ENCODE results near the gene SLC25A48. TPM values are rescaled to one million over a fixed set of nuclear protein-coding genes. Genes with fewer than 3 reads are reported as not detected.

Gene SLC25A48
- total and polyA plus RNA-seq, 2 of the 4 experiments (the other 2 are of a cell fraction) = not detected

DNA sequence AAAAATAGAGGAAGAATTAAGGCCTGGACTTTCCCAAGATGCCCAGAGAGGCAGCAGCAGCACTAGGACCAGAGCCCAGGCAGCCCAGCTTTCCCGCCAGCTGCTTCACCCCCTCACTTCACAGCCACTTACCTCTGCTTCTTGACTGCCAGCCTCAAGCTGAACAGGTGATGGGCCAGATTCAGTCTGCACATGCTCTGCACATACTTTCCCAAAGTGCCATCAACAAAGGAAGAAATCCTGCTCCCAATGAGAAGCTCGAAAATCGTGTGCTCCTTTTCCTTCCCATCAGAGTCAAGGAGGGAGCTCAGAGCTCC is 4.1 kb upstream of the SLC25A48 start:
- H3K9me1 ChIP-seq (ENCODE audit: insufficient read depth, low read length) = peaks cover 2% of the 10 kb centered on the region; the same call in 1 of the 2 replicates
- H2BK5ac ChIP-seq (ENCODE audit: low read depth, low read length, poor library complexity, severe bottlenecking) = no peak overlapping the region
- H3K79me1 ChIP-seq (ENCODE audit: low read depth in 1 of 2, low read length in 2 of 2) = no peaks in the 10 kb centered on the region
- H3K14ac ChIP-seq (replicated peaks; ENCODE audit: low read depth, low read length) = no peak overlapping the region
- intact Hi-C loops (cut with micrococcal nuclease) (loop anchor here (1.0 kb wide), 2 partner anchors 269 to 364 kb away; no protein-coding TSS in a partner anchor), dilution Hi-C loops (cut with HindIII; ENCODE audit: low sequenced_read_pairs, unreplicated experiment) (no loop called here), in situ Hi-C loops (cut with MboI; ENCODE audit: low sequenced_read_pairs) (loop anchor here (10.0 kb wide), 2 partner anchors 266 to 366 kb away; no protein-coding TSS in a partner anchor)
- H3K4ac ChIP-seq (ENCODE audit: low read depth, low read length) = no peak overlapping the region
- BruUV-seq (replicated peaks) = no TSS peak
- no peak overlapping the region for H4K91ac ChIP-seq (ENCODE audit: insufficient read depth, low read depth, low read length)
- no peaks in the 10 kb centered on the region for H3K36me3 ChIP-seq (ENCODE audit: control insufficient read depth, insufficient read depth, low read length)
- H2BK15ac ChIP-seq (ENCODE audit: low read depth, low read length) = no peak overlapping the region
- H3K23ac ChIP-seq (ENCODE audit: low read depth, low read length) = no peak overlapping the region
- no peak for TF ChIP-seq CHD1 (IDR thresholded peaks at IDR 0.05; ENCODE audit: low read depth, low read length)
- no peak for TF ChIP-seq RCOR1 (IDR thresholded peaks at IDR 0.05; ENCODE audit: insufficient replicate concordance, low read length)
- no peak for TF ChIP-seq CEBPB (IDR thresholded peaks at IDR 0.05; ENCODE audit: low read depth, low read length)
- TF ChIP-seq MAZ (IDR thresholded peaks at IDR 0.05; ENCODE audit: borderline replicate concordance, low read depth, low read length) = no peak
- TF ChIP-seq BHLHE40 (IDR thresholded peaks at IDR 0.05; ENCODE audit: low read depth, low read length) = no peak
- TF ChIP-seq USF2 (IDR thresholded peaks at IDR 0.05; ENCODE audit: low read depth, low read length) = no peak
- no peak for TF ChIP-seq RFX5 (IDR thresholded peaks at IDR 0.05; ENCODE audit: low read depth, low read length)
- no peak for TF ChIP-seq POLR2A (IDR thresholded peaks at IDR 0.05; ENCODE audit: low read depth, low read length)
- TF ChIP-seq SMC3 (IDR thresholded peaks at IDR 0.05; ENCODE audit: low read depth, low read length) = no peak
- no peak for TF ChIP-seq MAFK (IDR thresholded peaks at IDR 0.05; ENCODE audit: low read depth, low read length)
- TF ChIP-seq ELK1 (IDR thresholded peaks at IDR 0.05; ENCODE audit: borderline replicate concordance, low read depth, low read length) = no peak
- TF ChIP-seq, protein P1, sequence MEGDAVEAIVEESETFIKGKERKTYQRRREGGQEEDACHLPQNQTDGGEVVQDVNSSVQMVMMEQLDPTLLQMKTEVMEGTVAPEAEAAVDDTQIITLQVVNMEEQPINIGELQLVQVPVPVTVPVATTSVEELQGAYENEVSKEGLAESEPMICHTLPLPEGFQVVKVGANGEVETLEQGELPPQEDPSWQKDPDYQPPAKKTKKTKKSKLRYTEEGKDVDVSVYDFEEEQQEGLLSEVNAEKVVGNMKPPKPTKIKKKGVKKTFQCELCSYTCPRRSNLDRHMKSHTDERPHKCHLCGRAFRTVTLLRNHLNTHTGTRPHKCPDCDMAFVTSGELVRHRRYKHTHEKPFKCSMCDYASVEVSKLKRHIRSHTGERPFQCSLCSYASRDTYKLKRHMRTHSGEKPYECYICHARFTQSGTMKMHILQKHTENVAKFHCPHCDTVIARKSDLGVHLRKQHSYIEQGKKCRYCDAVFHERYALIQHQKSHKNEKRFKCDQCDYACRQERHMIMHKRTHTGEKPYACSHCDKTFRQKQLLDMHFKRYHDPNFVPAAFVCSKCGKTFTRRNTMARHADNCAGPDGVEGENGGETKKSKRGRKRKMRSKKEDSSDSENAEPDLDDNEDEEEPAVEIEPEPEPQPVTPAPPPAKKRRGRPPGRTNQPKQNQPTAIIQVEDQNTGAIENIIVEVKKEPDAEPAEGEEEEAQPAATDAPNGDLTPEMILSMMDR (conservative IDR thresholded peaks at IDR 0.05; ENCODE audit: low read depth, low read length) = no peak
- TF ChIP-seq RAD21 (IDR thresholded peaks at IDR 0.05; ENCODE audit: low read length) = no peak
- no peak for TF ChIP-seq MXI1 (IDR thresholded peaks at IDR 0.05; ENCODE audit: borderline replicate concordance, low read depth, low read length)
- no peak for TF ChIP-seq FOS (IDR thresholded peaks at IDR 0.05; ENCODE audit: low read depth, low read length)
- TF ChIP-seq NFE2L2 (IDR thresholded peaks at IDR 0.05; ENCODE audit: low read depth, low read length) = no peak
- H3K56ac ChIP-seq (ENCODE audit: extremely low read depth, insufficient read depth, low read length) = no peak overlapping the region
- H4K5ac ChIP-seq (ENCODE audit: low read depth, low read length) = no peak overlapping the region
- no peak overlapping the region for H3K9ac ChIP-seq (ENCODE audit: low read depth, low read length)
- ATAC-seq (ENCODE audit: low read depth) (no peak), DNase-seq (no peak)
- H3K9me3 ChIP-seq (ENCODE audit: control insufficient read depth, insufficient read depth, low read length) = no peaks in the 10 kb centered on the region
- WGBS, 2 experiments (ENCODE audit: extremely low coverage in 2 of 2, insufficient read length in 1 of 2) = 0% methylated on average over 1 of the region's 3 CpGs; no CpG with 5 or more reads in 1 of the 2 experiments
- H3K27me3 ChIP-seq (ENCODE audit: control insufficient read depth, insufficient read depth, low read length) = peaks cover 41% of the 10 kb centered on the region; the same call in 1 of the 2 replicates
- ChIA-PET CTCF (interaction anchor here (0.6 to 1.6 kb wide), 5 partner anchors 9 to 364 kb away, joined by 3 to 11 read pairs (median 4); no protein-coding TSS in a partner anchor), POLR2A (ENCODE audit: unreplicated experiment) (no interaction called here)
- no peak overlapping the region for H2AK9ac ChIP-seq (replicated peaks; ENCODE audit: low read depth, low read length, poor library complexity)
- no peaks in the 10 kb centered on the region for H4K20me1 ChIP-seq (ENCODE audit: insufficient read depth, low read length)
- H3K4me1 ChIP-seq (ENCODE audit: control insufficient read depth, insufficient read depth, low read length) = no peaks in the 10 kb centered on the region
- no peak overlapping the region for H2BK120ac ChIP-seq (ENCODE audit: low read depth, low read length)
- H3K18ac ChIP-seq (ENCODE audit: low read depth, low read length) = no peak overlapping the region
- H3K27ac ChIP-seq (ENCODE audit: insufficient read depth, low read length) = no peak overlapping the region
- H2AFZ ChIP-seq (replicated peaks; ENCODE audit: low read length, poor library complexity) = no peak overlapping the region
- H3K4me2 ChIP-seq (ENCODE audit: low read depth, low read length) = no peak overlapping the region
- H3K4me3 ChIP-seq (ENCODE audit: insufficient read depth, low read depth, low read length) = no peak overlapping the region
- H4K8ac ChIP-seq (ENCODE audit: low read depth in 2 of 2, low read length in 2 of 2) = no peak overlapping the region
- no peak overlapping the region for H2BK20ac ChIP-seq (ENCODE audit: low read depth, low read length)
- no peak overlapping the region for H2AK5ac ChIP-seq (ENCODE audit: low read depth, low read length)
